ENCODE data around the gene CLEC3A. TPM values are rescaled to one million over a fixed set of nuclear protein-coding genes. Genes with fewer than 3 reads are reported as not detected.
"Not testable (repeated sequence)": the region's sequence is repeated elsewhere in the genome, so short reads cannot be mapped to it uniquely, and the experiment has no call there.

Gene CLEC3A
- polyA plus RNA-seq, 3 donors: 0.12 TPM; not detected in 2

DNA sequence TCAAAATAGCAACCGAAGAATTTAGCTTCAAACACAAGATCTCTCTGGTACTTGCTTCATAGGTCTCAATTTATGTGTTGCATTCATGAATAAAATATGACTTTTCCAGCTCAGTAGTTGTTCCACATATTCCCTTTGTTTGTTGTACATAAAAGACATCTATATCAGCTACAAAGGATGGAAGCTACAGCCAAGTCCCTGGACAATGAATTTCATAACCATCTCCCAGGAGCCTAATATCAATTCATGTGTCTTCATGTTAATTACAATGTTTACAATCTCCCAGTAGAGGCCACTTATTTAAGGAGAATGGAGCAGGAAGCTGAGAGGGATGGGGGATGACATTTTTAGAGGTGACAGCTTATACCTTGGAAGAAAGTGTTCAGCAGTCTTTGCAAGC is 3.3 kb downstream of the CLEC3A start:
- no peak for DNase-seq (ENCODE audit: low read depth in 3 of 3, low spot score in 2 of 3)

DNA sequence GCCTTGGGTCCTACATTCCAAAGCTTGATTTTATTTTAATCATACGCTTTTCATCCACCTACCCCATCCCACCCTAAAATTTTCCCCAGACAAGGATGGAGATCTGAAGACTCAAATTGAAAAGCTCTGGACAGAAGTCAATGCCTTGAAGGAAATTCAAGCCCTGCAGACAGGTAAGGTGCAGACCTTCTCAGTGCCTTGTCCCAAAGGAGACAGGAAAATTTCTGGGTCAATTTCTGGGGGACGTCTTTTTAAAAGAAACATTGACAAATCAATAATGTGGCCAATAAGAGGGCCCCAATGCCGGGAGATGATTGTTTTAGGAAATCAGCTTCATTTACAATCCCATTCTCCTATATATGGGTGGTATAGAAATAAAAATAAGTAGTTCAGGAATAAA is 5.7 kb downstream of the CLEC3A start:
- no peak for DNase-seq (ENCODE audit: low read depth in 3 of 3, low spot score in 2 of 3)

DNA sequence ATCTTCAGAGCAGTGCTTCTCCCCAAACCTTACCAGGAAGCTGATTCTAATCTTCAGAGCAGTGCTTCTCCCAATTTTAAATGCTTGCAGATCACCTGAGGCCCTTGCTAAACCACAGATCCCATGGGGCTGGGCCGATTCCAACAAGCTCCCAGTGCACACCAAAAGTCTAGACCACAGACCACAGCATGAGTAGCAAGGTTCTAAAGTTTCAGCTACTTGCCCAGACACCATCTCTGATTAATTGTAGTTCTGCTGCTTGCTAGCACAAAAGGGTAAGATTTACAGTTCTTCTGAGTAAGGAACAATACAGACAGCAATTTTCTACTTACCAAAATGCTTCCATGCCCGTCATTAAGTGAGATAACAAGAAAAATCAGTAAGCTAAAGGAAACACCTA is 12.2 kb downstream of the CLEC3A start:
- no peak for DNase-seq (ENCODE audit: low read depth in 3 of 3, low spot score in 2 of 3)

DNA sequence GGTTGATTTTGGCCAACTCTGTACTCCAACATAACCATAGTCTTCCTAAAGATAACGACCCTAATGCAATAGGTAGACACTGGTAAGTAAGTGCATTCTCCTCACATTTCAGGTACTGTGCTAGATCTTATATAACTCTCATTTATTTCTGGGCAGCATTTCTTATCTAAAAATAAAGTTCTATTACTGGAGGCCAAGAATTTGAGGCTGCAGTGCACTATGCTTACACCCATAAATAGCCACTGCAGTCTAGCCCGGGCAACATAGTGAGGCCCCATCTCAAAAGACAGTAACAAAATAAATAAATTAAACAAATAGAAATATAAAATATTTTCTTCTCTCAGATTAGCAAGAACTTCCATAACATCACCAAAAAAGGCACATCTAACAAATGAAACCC is 12.7 kb downstream of the CLEC3A start:
- DNase-seq (ENCODE audit: low read depth in 3 of 3, low spot score in 2 of 3): no peak

DNA sequence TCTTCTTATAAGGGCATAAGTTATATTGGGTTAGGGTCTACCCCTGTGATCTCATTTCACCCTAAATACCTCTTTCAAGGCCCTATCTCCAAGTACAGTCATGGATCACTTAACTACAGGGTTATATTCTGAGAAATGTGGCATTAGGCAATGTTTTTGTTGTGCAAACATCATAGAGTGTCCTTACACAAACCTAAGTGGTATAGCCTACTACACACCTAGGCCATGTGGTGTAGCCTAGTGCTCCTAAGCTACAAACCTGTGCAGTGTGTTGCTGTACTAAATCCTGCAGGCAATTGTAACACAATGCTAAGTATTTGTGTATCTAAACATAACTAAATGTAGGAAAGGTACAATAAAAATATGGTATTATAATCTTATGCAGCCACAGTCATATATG is 18.0 kb downstream of the CLEC3A start:
- no peak for DNase-seq (ENCODE audit: low read depth in 3 of 3, low spot score in 2 of 3)

DNA sequence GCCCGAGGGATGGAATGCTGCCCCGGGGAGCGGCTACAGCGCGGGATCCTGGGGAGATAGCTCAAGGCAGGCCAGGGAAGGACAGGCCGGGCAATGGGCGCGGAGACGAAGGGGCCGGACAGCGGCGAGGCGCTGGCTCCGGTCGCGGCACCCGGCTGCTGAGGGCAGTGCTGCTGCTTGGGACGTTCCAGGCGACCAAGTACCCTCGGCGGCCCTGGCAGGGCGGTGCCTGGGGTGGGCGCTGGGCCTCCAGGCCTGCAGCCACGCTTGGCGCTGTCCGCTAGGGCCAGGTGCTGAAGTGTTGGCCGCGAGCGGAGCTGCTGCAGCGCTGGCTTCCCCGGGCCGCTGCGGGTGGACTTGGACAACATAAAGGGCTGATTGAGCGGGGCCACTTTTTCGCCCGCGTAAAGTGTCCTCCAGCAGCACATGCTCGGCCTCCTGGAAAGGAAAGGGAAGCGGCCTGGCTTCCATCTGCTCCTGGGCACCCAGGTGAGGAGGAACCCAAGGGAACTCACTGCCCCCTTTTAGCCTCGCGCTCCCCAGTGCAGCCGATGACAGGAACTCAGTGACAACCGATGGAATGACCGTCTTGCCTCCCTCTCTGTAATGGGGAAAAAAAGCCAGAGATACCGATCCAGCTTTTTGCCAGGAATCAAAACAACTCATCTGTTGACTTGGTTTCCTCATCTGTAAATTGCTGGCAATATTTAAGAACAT is 23.7 kb downstream of the CLEC3A start:
- peak; percentile 77 to 84 (median 80) for DNase-seq (ENCODE audit: low read depth in 3 of 3, low spot score in 2 of 3)

DNA sequence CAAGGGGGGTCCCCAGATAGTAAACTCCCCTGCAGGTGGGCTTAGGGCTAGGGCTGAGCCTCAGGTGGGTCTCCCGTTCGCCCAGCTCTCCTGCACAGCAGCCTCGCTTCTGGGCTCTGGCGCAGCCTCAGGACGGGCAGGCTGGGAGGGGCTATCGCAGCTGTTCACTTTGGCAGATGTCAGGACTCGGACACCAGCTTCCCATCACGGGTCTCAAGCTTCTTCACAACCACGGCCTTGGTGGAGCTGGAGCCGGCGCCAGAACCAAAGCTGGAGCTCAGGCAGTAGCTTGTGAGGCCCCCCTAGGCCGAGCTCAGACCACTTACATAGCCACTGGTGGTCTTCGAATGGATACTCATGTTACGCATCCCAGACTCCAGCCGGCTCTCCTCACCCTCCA is 26.0 kb downstream of the CLEC3A start:
- no peak for DNase-seq (ENCODE audit: low read depth in 3 of 3, low spot score in 2 of 3)

DNA sequence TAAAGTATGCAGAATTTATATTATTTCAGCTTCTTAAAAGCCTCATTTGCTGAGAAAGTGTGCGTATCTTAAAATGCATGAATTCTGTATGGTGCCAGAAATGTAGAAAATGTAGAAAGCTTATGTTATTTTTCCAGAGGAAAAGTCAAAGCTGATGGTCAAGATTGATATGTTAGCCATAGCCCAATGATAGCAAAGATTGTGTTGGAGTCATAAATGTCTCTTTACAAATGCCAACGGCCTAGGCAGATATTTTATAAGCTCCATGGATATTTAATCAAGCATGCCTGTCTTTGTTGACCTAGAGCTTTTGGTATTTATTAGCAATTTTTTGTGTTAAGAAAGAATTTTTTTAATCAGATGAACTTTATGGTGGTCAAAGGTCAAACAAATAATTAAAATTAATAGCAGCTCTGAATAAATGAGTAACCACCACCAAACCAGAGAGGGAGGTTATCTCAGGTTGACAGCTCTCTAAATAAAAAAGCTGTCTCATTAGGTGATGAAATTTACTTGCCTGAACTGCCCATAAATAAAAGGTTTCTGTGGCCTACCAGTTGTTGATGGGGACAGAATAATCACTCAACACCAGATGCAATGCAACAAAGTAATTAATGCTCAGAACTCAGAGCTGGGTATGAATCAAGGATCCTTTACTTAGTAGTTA is 28.5 kb downstream of the CLEC3A start:
- DNase-seq (ENCODE audit: low read depth in 3 of 3, low spot score in 2 of 3): no peak

DNA sequence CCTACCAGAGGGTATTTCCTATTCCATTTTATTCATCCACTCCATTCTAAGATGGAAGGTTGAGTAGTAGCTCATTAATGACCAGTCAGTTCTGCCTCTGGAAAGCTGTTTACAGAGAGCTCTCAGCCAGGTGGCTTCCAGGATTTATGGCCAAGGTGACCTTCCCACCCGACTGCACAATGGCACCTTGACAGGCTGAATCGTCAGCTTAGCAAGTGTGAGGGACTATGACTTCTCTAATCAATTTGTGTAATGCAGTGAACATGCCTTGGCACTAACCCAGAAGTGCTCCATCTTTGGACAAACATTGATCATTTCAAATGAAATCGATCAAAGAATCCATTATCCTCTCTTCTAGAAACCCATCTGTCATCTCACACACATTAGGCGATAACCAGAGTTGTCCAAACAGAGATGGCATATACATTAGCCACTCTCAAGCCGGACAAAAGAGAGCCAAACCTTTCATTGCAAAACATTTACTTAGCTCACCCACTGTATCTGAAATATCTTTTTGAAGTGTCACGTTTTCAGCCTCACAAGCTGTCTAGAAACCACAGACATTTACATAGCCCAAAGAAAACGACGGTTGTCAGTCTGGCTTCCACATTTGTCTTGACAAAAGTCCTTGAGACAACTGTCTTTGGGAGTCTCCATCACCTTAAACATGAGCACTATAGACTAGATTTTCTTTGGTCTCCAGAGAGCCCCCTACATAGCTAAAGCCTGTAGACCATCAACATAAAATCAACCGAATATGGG is 35.6 kb downstream of the CLEC3A start:
- no peak for DNase-seq (ENCODE audit: low read depth in 3 of 3, low spot score in 2 of 3)

DNA sequence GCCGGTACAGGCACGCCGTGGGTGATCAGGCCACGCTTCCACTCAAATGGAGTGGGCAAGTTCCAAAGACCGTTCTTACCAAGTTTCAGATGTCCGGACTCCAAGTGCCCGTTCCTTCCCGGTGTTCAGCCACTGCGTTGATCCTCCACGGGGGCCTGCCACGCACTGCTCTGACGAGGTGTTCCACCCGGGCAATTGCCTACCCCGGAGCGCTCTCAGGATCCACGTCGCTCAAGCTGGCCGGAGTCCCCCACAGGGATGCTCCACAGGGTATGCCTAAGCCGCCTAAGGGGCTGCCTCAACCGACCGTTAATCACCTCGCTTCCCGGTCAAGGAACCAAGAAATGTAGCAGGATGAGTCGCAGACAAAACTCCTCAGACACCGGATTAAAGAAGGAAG is 37.5 kb downstream of the CLEC3A start:
- not testable (repeated sequence) for DNase-seq (ENCODE audit: low read depth in 3 of 3, low spot score in 2 of 3)

DNA sequence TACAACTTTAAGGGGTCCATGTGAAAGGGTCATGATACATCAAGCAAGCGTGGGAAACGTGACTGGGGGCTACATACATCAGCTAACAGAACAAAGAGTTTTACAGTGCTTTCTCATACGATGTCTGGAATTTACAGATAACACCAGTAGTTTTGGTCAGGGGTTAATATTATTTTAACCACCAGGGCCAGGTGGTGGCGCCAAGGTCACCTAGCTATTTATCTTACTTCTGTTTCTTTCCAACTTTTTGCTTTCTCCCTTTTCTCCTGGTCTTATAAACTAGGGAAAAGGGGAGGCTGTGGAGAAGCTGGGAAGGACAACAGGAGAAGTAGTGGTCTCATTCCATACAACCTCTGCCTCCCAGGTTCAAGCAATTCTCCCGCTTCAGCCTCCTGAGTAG is 37.9 kb downstream of the CLEC3A start:
- no peak for DNase-seq (ENCODE audit: low read depth in 3 of 3, low spot score in 2 of 3)

DNA sequence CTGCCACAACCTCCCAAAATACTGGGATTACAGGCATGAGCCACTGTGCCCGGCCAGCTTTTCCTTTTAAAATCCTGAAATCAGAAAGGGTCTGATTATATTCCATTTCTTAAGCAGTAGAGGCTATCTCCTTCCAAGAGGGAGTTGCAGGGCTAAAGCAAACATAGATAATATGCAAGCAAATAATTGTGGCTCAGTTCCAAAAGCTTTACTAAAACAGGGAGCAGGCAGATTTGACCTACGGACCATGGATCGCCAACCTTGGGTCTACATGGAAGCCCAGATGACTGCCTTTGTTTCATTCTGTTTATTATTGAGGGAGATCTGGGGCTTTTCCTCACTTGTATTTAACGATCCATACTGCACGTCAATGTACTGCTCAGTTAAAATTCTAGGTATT is 38.5 kb downstream of the CLEC3A start:
- no peak for DNase-seq (ENCODE audit: low read depth in 3 of 3, low spot score in 2 of 3)

DNA sequence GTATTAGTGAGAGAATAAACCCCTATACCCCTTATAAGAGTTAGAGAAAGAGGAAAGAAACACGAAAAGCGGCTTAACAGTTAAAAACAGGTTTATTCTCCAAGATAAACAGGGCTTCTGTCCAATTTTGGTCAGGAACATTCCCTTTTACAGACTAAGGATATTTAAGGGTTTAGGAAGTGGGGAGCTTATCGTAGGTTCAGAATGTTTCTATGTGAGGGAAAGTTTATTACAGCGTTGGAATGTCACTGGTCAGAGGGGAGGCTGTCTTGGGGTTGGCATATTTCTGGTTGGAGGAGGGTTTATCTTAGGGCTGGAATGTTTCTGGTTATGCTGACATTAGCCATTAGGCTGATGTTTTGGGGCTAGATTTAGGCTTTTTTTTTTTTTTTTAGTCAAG is 43.0 kb downstream of the CLEC3A start:
- no peak for DNase-seq (ENCODE audit: low read depth in 3 of 3, low spot score in 2 of 3)

DNA sequence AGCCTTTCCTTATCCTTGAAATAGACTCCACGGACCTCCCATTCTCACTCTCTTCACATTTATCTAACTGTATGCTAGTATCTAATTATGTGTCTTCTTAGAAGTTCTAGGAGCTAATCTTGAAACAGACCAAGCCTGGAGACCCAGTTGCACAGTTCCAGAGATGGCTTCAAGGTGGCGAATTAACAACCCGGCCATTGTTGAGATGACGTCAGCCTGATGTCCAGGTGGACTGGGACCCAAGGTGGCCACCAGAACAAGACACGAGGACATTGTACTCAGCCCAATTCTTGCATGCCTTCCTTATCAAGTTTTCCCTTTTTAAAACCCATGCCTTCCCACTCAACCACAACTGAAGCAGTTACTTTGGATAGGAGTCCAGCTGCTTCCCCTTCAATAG is 47.6 kb downstream of the CLEC3A start:
- DNase-seq (ENCODE audit: low read depth in 3 of 3, low spot score in 2 of 3): no peak

DNA sequence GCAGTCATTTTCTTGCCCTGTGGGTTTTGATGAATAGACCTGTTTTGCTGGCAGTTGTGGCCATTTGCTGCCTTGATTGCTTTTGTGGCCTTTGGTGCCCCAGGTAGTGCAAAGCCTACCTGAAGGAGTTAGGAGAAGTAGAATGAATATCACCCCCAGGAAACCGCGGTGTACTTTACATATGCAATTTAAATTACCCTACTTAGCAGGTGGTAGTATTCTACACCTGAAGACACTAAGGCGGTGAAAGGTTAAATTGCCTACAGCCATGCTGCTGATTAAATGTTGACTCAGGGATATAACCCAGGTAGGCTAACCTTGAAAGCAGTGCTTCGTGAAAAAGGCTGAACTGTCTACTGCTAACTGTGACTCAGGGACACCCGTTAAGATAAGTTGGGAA is 49.9 kb downstream of the CLEC3A start:
- no peak for DNase-seq (ENCODE audit: low read depth in 3 of 3, low spot score in 2 of 3)

DNA sequence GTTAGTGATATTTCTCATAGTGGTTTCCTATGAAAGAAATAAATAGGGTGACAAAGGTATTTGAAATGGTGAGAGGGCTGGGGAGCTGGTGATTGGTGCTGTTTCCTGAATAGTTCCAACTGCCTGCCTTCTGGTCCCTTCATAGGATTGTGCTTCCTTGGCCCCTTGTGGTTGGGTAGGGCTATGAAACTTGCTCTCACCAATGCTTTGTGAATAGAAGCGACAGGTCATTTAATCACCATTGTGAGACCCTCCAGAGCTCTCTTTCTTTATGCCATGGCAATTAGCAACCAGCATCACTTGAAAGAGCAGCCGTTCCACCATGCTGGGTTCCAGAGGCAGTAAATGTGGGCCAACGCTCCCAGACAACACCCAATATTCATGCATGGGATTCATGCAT is 53.5 kb downstream of the CLEC3A start:
- DNase-seq (ENCODE audit: low read depth in 3 of 3, low spot score in 2 of 3): no peak

DNA sequence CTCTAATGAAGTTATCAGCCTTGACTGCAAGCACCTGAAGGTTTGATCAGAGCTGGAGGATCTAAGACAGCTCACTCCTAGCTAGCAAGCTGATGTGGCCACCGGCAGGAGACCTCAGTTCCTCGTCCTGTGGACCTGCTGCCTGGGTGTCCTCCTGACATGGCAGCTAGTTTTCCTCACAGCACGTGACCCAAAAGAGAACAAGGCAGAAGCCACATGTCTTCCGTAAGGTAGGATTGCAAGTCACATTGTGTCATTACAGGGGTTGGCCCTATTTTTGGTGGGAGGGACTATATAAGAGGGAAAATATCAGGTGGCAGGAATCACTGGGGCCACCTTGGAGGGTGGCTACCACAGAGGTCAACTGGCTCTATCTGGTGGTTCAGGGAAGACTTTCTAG is 59.0 kb downstream of the CLEC3A start:
- DNase-seq (ENCODE audit: low read depth in 3 of 3, low spot score in 2 of 3): no peak

Other genes starting within 250 kb of the CLEC3A start
- 1 to 10 TPM; 4.6 to 5.2 (median 4.8) TPM for gene VAT1L, start 234.0 kb upstream of the CLEC3A start, polyA plus RNA-seq (ENCODE audit: insufficient read length in 3 of 3)
- 10 to 100 TPM; 40.3 to 43.7 (median 41.5) TPM for gene WWOX, start 77.1 kb downstream of the CLEC3A start, polyA plus RNA-seq (ENCODE audit: insufficient read length in 3 of 3)

Measured in right renal cortex interstitium (tissue), 3 donors.